Activated naive CD8-positive, alpha-beta T cell (primary cell): ENCODE data around the gene GTF3C5.
"Not testable (repeated sequence)": the region's sequence is repeated elsewhere in the genome, so short reads cannot be mapped to it uniquely, and the experiment has no call there.

Source experiments
- H3K27ac Mint-ChIP-seq: one replicate; pipeline ENCODE4 v1.8.0; 2021; ENCODE audit warnings: mixed read lengths
- H3K27me3 Mint-ChIP-seq: one replicate; pipeline ENCODE4 v1.8.0; 2021; ENCODE audit warnings: mixed read lengths
- H3K36me3 Mint-ChIP-seq: one replicate; pipeline ENCODE4 v1.8.0; 2021; ENCODE audit warnings: mixed read lengths
- H3K4me1 Mint-ChIP-seq: one replicate; pipeline ENCODE4 v1.8.0; 2021; ENCODE audit warnings: low read depth, mixed read lengths
- H3K4me3 Mint-ChIP-seq: one replicate; pipeline ENCODE4 v1.8.0; 2021; ENCODE audit warnings: mild to moderate bottlenecking, mixed read lengths
- H3K9me3 Mint-ChIP-seq: one replicate; pipeline ENCODE4 v1.8.0; 2021; ENCODE audit warnings: low read depth, mixed read lengths

Gene GTF3C5

GRCh38 chr9:133062569-133062968, 31.8 kb downstream of the GTF3C5 start:
- not testable (repeated sequence) for H3K9me3 Mint-ChIP-seq, H3K27me3 Mint-ChIP-seq

GRCh38 chr9:133063159-133063499, 32.3 kb downstream of the GTF3C5 start:
- no peak overlapping the region for H3K27ac Mint-ChIP-seq
- H3K4me1 Mint-ChIP-seq: peaks cover 25% of the 10 kb centered on the region
- no peak overlapping the region for H3K4me3 Mint-ChIP-seq
- no peaks in the 10 kb centered on the region for H3K27me3 Mint-ChIP-seq
- no peaks in the 10 kb centered on the region for H3K9me3 Mint-ChIP-seq
- H3K36me3 Mint-ChIP-seq: no peaks in the 10 kb centered on the region

More at GRCh38 chr9:133062569-133062968, 31.8 kb downstream of the GTF3C5 start:
- not testable (repeated sequence) for H3K27ac Mint-ChIP-seq, H3K4me3 Mint-ChIP-seq, H3K36me3 Mint-ChIP-seq
- H3K4me1 Mint-ChIP-seq: peaks cover 29% of the 10 kb centered on the region

DNA sequence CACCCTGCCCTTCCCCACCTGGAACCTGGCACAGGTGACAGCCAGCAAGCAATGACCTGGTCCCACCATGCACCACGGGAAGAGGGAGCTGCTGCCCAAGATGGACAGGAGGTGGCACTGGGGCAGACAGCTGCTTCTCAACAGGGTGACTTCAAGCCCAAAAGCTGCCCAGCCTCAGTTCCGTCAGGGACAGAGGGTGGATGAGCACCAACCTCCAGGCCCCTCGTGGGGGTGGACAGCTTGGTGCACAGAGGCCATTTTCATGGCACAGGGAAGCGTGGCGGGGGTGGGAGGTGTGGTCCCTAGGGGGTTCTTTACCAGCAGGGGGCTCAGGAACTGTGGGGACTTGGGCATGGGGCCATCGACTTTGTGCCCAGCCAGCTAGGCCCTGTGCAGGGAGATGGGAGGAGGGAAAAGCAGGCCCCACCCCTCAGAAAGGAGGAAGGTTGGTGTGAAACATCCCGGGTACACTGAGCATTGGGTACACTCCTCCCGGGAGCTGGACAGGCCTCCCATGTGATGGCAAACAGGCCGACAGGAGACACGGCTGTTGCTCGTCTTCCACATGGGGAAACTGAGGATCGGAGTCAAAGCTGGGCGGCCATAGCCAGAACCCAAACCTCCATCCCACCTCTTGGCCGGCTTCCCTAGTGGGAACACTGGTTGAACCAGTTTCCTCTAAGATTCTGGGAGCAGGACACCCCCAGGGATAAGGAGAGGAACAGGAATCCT, 32.9 kb downstream of the GTF3C5 start:
- no peaks in the 10 kb centered on the region for H3K36me3 Mint-ChIP-seq
- H3K4me3 Mint-ChIP-seq: no peak overlapping the region
- no peak overlapping the region for H3K27ac Mint-ChIP-seq
- peaks cover 20% of the 10 kb centered on the region for H3K4me1 Mint-ChIP-seq
- H3K9me3 Mint-ChIP-seq: no peaks in the 10 kb centered on the region
- H3K27me3 Mint-ChIP-seq: no peaks in the 10 kb centered on the region

DNA sequence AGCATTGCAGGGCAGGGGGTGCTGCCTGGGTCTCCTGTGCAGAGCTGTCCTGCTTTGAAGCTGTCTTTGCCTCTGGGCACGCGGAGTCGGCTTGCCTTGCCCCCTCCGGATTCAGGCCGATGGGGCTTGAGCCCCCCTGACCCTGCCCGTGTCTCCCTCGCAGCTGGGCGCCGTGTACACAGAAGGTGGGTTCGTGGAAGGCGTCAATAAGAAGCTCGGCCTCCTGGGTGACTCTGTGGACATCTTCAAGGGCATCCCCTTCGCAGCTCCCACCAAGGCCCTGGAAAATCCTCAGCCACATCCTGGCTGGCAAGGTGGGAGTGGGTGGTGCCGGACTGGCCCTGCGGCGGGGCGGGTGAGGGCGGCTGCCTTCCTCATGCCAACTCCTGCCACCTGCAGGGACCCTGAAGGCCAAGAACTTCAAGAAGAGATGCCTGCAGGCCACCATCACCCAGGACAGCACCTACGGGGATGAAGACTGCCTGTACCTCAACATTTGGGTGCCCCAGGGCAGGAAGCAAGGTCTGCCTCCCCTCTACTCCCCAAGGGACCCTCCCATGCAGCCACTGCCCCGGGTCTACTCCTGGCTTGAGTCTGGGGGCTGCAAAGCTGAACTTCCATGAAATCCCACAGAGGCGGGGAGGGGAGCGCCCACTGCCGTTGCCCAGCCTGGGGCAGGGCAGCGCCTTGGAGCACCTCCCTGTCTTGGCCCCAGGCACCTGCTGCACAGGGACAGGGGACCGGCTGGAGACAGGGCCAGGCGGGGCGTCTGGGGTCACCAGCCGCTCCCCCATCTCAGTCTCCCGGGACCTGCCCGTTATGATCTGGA, 33.7 kb downstream of the GTF3C5 start:
- H3K27ac Mint-ChIP-seq: no peak overlapping the region
- H3K36me3 Mint-ChIP-seq: no peaks in the 10 kb centered on the region
- H3K9me3 Mint-ChIP-seq: no peaks in the 10 kb centered on the region
- H3K4me1 Mint-ChIP-seq: peaks cover 13% of the 10 kb centered on the region
- H3K27me3 Mint-ChIP-seq: no peaks in the 10 kb centered on the region
- H3K4me3 Mint-ChIP-seq: no peak overlapping the region

DNA sequence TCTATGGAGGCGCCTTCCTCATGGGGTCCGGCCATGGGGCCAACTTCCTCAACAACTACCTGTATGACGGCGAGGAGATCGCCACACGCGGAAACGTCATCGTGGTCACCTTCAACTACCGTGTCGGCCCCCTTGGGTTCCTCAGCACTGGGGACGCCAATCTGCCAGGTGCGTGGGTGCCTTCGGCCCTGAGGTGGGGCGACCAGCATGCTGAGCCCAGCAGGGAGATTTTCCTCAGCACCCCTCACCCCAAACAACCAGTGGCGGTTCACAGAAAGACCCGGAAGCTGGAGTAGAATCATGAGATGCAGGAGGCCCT, 34.2 kb downstream of the GTF3C5 start:
- H3K9me3 Mint-ChIP-seq: no peaks in the 10 kb centered on the region
- H3K27me3 Mint-ChIP-seq: no peaks in the 10 kb centered on the region
- H3K4me3 Mint-ChIP-seq: no peak overlapping the region
- no peaks in the 10 kb centered on the region for H3K36me3 Mint-ChIP-seq
- H3K4me1 Mint-ChIP-seq: peaks cover 7% of the 10 kb centered on the region
- H3K27ac Mint-ChIP-seq: no peak overlapping the region

DNA sequence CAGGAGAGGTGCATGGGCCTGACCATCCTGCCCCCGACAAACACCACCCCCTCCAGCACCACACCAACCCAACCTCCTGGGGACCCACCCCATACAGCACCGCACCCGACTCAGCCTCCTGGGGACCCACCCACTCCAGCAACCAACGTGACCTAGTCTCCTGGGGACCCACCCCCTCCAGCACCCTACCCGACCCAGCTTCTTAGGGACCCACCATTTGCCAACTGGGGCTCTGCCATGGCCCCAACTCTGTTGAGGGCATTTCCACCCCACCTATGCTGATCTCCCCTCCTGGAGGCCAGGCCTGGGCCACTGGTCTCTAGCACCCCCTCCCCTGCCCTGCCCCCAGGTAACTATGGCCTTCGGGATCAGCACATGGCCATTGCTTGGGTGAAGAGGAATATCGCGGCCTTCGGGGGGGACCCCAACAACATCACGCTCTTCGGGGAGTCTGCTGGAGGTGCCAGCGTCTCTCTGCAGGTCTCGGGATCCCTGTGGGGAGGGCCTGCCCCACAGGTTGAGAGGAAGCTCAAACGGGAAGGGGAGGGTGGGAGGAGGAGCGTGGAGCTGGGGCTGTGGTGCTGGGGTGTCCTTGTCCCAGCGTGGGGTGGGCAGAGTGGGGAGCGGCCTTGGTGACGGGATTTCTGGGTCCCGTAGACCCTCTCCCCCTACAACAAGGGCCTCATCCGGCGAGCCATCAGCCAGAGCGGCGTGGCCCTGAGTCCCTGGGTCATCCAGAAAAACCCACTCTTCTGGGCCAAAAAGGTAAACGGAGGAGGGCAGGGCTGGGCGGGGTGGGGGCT, 35.6 kb downstream of the GTF3C5 start:
- no peaks in the 10 kb centered on the region for H3K36me3 Mint-ChIP-seq
- no peak overlapping the region for H3K4me3 Mint-ChIP-seq
- H3K27ac Mint-ChIP-seq: no peak overlapping the region
- no peaks in the 10 kb centered on the region for H3K4me1 Mint-ChIP-seq
- no peaks in the 10 kb centered on the region for H3K27me3 Mint-ChIP-seq
- no peaks in the 10 kb centered on the region for H3K9me3 Mint-ChIP-seq

DNA sequence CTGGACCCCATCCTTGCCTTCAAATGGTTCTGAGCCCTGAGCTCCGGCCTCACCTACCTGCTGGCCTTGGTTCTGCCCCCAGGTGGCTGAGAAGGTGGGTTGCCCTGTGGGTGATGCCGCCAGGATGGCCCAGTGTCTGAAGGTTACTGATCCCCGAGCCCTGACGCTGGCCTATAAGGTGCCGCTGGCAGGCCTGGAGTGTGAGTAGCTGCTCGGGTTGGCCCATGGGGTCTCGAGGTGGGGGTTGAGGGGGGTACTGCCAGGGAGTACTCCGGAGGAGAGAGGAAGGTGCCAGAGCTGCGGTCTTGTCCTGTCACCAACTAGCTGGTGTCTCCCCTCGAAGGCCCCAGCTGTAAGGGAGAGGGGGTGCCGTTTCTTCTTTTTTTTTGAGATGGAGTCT, 36.2 kb downstream of the GTF3C5 start:
- Mint-ChIP-seq H3K36me3 (no peaks in the 10 kb centered on the region), H3K27me3 (no peaks in the 10 kb centered on the region), H3K27ac (no peak overlapping the region), H3K4me1 (no peaks in the 10 kb centered on the region), H3K9me3 (no peaks in the 10 kb centered on the region), H3K4me3 (no peak overlapping the region)

GRCh38 chr9:133067813-133068212, 37.0 kb downstream of the GTF3C5 start:
- H3K27ac Mint-ChIP-seq: no peak overlapping the region
- H3K9me3 Mint-ChIP-seq: no peaks in the 10 kb centered on the region
- no peak overlapping the region for H3K4me3 Mint-ChIP-seq
- no peaks in the 10 kb centered on the region for H3K27me3 Mint-ChIP-seq
- no peaks in the 10 kb centered on the region for H3K4me1 Mint-ChIP-seq
- no peaks in the 10 kb centered on the region for H3K36me3 Mint-ChIP-seq

DNA sequence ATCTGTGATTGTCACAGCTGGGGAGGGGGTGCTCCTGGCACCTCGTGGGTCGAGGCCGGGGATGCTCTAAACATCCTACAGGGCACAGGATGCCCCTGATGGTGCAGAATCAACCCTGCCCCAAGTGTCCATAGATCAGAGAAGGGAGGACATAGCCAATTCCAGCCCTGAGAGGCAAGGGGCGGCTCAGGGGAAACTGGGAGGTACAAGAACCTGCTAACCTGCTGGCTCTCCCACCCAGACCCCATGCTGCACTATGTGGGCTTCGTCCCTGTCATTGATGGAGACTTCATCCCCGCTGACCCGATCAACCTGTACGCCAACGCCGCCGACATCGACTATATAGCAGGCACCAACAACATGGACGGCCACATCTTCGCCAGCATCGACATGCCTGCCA, 37.6 kb downstream of the GTF3C5 start:
- not testable (repeated sequence) for H3K4me3 Mint-ChIP-seq, H3K36me3 Mint-ChIP-seq, H3K27me3 Mint-ChIP-seq, H3K4me1 Mint-ChIP-seq, H3K27ac Mint-ChIP-seq, H3K9me3 Mint-ChIP-seq

DNA sequence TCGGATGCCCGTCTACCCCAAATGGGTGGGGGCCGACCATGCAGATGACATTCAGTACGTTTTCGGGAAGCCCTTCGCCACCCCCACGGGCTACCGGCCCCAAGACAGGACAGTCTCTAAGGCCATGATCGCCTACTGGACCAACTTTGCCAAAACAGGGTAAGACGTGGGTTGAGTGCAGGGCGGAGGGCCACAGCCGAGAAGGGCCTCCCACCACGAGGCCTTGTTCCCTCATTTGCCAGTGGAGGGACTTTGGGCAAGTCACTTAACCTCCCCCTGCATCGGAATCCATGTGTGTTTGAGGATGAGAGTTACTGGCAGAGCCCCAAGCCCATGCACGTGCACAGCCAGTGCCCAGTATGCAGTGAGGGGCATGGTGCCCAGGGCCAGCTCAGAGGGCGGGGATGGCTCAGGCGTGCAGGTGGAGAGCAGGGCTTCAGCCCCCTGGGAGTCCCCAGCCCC, 39.7 kb downstream of the GTF3C5 start:
- H3K27me3 Mint-ChIP-seq, H3K9me3 Mint-ChIP-seq, H3K4me3 Mint-ChIP-seq, H3K27ac Mint-ChIP-seq, H3K36me3 Mint-ChIP-seq, H3K4me1 Mint-ChIP-seq: not testable (repeated sequence)

DNA sequence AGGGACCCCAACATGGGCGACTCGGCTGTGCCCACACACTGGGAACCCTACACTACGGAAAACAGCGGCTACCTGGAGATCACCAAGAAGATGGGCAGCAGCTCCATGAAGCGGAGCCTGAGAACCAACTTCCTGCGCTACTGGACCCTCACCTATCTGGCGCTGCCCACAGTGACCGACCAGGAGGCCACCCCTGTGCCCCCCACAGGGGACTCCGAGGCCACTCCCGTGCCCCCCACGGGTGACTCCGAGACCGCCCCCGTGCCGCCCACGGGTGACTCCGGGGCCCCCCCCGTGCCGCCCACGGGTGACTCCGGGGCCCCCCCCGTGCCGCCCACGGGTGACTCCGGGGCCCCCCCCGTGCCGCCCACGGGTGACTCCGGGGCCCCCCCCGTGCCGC, 40.2 kb downstream of the GTF3C5 start:
- H3K36me3 Mint-ChIP-seq, H3K9me3 Mint-ChIP-seq, H3K4me1 Mint-ChIP-seq, H3K27ac Mint-ChIP-seq, H3K27me3 Mint-ChIP-seq, H3K4me3 Mint-ChIP-seq: not testable (repeated sequence)

- Mint-ChIP-seq H3K27me3 (no peaks in the 10 kb centered on the region), H3K4me1 (no peaks in the 10 kb centered on the region), H3K4me3 (no peak overlapping the region), H3K9me3 (no peaks in the 10 kb centered on the region), H3K27ac (no peak overlapping the region), H3K36me3 (no peaks in the 10 kb centered on the region)
These were observed 40.8 kb downstream of the GTF3C5 start for GRCh38 chr9:133071484-133072150.

DNA sequence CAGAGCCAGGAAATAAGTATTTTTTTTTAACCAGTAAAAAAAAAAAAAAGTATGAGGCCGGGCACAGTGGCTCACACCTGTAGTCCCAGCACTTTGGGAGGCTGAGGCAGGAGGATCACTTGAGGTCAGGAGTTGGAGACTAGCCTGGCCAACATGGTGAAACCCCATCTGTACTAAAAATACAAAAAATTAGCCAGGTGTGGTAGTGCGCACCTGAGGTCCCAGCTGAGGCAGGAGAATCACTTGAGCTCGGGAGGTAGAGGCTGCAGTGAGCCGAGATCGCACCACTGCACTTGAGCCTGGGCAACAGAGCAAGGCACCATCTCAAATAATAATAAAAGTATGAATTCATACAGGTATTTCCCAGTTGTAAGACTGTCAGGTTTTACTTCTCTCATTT, 41.4 kb downstream of the GTF3C5 start:
- H3K9me3 Mint-ChIP-seq, H3K27me3 Mint-ChIP-seq, H3K4me3 Mint-ChIP-seq, H3K27ac Mint-ChIP-seq, H3K4me1 Mint-ChIP-seq, H3K36me3 Mint-ChIP-seq: not testable (repeated sequence)

DNA sequence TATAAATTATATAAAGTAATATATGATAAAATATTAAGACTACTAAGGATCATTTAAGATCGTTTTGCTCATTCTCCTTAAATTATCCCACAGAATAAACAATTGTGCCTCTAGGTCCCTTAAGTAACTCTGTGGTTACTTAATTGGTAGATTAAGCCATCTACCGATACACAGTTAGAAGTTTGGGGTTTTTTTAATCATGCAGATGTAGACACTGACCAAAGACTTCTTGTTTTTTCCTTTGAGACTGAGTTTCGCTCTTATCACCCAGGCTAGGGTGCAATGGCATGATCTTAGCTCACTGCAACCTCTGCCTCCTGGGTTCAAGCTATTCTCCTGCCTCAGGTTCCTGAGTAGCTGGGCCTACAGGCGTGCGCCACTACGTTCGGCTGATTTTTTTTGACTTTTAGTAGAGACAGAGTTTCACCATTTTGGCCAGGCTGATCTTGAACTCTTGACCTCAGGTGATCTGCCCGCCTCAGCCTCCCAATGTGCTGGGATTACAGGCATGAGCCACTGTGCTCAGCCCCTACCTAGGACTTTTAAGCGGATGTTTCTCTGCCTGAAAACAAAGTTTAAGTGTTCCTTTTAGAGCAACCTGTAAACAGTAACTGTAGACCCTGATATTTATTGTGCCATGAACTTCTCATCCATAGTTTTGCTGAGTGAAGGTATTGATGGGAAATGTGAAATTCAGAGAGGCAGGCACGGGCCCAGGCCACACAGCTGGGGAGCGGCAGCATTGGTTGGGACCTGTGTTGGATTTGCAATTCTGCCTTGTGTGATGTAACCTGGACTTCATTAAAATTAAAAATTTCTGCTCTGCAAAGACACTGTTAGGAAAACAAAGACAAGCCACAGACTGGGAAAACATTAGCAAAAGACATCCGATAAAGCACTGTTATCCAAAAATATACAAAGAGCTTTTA, 42.6 kb downstream of the GTF3C5 start:
- H3K27ac Mint-ChIP-seq: no peak overlapping the region
- H3K9me3 Mint-ChIP-seq: no peaks in the 10 kb centered on the region
- H3K27me3 Mint-ChIP-seq: no peaks in the 10 kb centered on the region
- no peaks in the 10 kb centered on the region for H3K36me3 Mint-ChIP-seq
- H3K4me3 Mint-ChIP-seq: no peak overlapping the region
- no peaks in the 10 kb centered on the region for H3K4me1 Mint-ChIP-seq
